ENCODE measurements around the gene GLYAT.

Gene GLYAT

GRCh38 chr11:58675334-58676155 is 56.2 kb downstream of the GLYAT start:
- H3K27ac ChIP-seq (ENCODE audit: low read length, poor library complexity, severe bottlenecking) = no peak overlapping the region
- no peaks in the 10 kb centered on the region for H3K36me3 ChIP-seq (ENCODE audit: control insufficient read depth in 1 of 2, insufficient read depth in 2 of 2, low read depth in 1 of 2, low read length in 2 of 2)
- DNase-seq = peak; percentile 60
- H3K79me1 ChIP-seq (replicated peaks; ENCODE audit: low read length, poor library complexity, severe bottlenecking) = no peaks in the 10 kb centered on the region
- no peak overlapping the region for H3K18ac ChIP-seq (ENCODE audit: low read depth in 1 of 2, low read length in 2 of 2)
- WGBS = 40% methylated on average over 13 of the region's 13 CpGs
- no peak overlapping the region for H3K9ac ChIP-seq (ENCODE audit: low read length)
- no peak overlapping the region for H2BK12ac ChIP-seq (ENCODE audit: low read length in 2 of 2)
- no peaks in the 10 kb centered on the region for H3K4me1 ChIP-seq (ENCODE audit: control insufficient read depth, insufficient read depth, low read depth, low read length)
- no peak overlapping the region for H2AK5ac ChIP-seq (ENCODE audit: low read length, severe bottlenecking)
- H2BK120ac ChIP-seq (ENCODE audit: low read depth, low read length) = no peak overlapping the region
- no peak overlapping the region for H3K4me2 ChIP-seq (ENCODE audit: low read length, poor library complexity, severe bottlenecking)
- H3K4ac ChIP-seq (ENCODE audit: low read depth in 1 of 2, low read length in 2 of 2) = no peak overlapping the region
- H3K4me3 ChIP-seq (ENCODE audit: insufficient read depth in 1 of 2, low read depth in 1 of 2, low read length in 2 of 2) = no peak overlapping the region
- no peak overlapping the region for H3K23ac ChIP-seq (ENCODE audit: low read length in 2 of 2)
- no peak overlapping the region for H2AFZ ChIP-seq (ENCODE audit: low read depth, low read length)
- H3K14ac ChIP-seq (ENCODE audit: low read length in 2 of 2) = no peak overlapping the region
- no peaks in the 10 kb centered on the region for H3K9me3 ChIP-seq (ENCODE audit: control insufficient read depth, low read length)
- no peak overlapping the region for H4K91ac ChIP-seq (ENCODE audit: low read length)
- H2BK5ac ChIP-seq (ENCODE audit: low read depth, low read length, poor library complexity, severe bottlenecking) = no peak overlapping the region
- H4K8ac ChIP-seq (ENCODE audit: low read length) = no peak overlapping the region
- no peak overlapping the region for H2BK15ac ChIP-seq (ENCODE audit: low read depth, poor library complexity, severe bottlenecking)
- H3K27me3 ChIP-seq (ENCODE audit: control insufficient read depth in 1 of 2, insufficient read depth in 1 of 2, low read length in 2 of 2) = peaks cover 9 to 10% of the 10 kb centered on the region in 2 experiments

GRCh38 chr11:58674609-58675008 is 57.1 kb downstream of the GLYAT start:
- Histone ChIP-seq H3K9ac (ENCODE audit: low read length) (no peak overlapping the region), H3K36me3 (ENCODE audit: control insufficient read depth in 1 of 2, insufficient read depth in 2 of 2, low read depth in 1 of 2, low read length in 2 of 2) (no peaks in the 10 kb centered on the region), H2BK5ac (ENCODE audit: low read depth, low read length, poor library complexity, severe bottlenecking) (no peak overlapping the region), H3K27me3 (ENCODE audit: control insufficient read depth in 1 of 2, insufficient read depth in 1 of 2, low read length in 2 of 2) (peaks cover 4 to 7% of the 10 kb centered on the region in 2 experiments), H4K91ac (ENCODE audit: low read length) (no peak overlapping the region), H3K27ac (ENCODE audit: low read length, poor library complexity, severe bottlenecking) (no peak overlapping the region), H3K4me2 (ENCODE audit: low read length, poor library complexity, severe bottlenecking) (no peak overlapping the region), H2BK120ac (ENCODE audit: low read depth, low read length) (no peak overlapping the region), H3K9me3 (ENCODE audit: control insufficient read depth, low read length) (no peaks in the 10 kb centered on the region), H3K4ac (ENCODE audit: low read depth in 1 of 2, low read length in 2 of 2) (no peak overlapping the region), H3K14ac (ENCODE audit: low read length in 2 of 2) (no peak overlapping the region), H2BK12ac (ENCODE audit: low read length in 2 of 2) (no peak overlapping the region), H3K79me1 (replicated peaks; ENCODE audit: low read length, poor library complexity, severe bottlenecking) (no peaks in the 10 kb centered on the region), H2BK15ac (ENCODE audit: low read depth, poor library complexity, severe bottlenecking) (no peak overlapping the region), H2AFZ (ENCODE audit: low read depth, low read length) (no peak overlapping the region), H3K4me3 (ENCODE audit: insufficient read depth in 1 of 2, low read depth in 1 of 2, low read length in 2 of 2) (no peak overlapping the region), H3K4me1 (ENCODE audit: control insufficient read depth, insufficient read depth, low read depth, low read length) (no peaks in the 10 kb centered on the region), H4K8ac (ENCODE audit: low read length) (no peak overlapping the region), H2AK5ac (ENCODE audit: low read length, severe bottlenecking) (no peak overlapping the region), H3K18ac (ENCODE audit: low read depth in 1 of 2, low read length in 2 of 2) (no peak overlapping the region), H3K23ac (ENCODE audit: low read length in 2 of 2) (no peak overlapping the region)
- 86% methylated on average over 12 of the region's 12 CpGs for WGBS
- DNase-seq = no peak

GRCh38 chr11:58671983-58672633 is 59.6 kb downstream of the GLYAT start:
- no peak overlapping the region for H3K14ac ChIP-seq (ENCODE audit: low read length in 2 of 2)
- H2BK5ac ChIP-seq (ENCODE audit: low read depth, low read length, poor library complexity, severe bottlenecking) = no peak overlapping the region
- no peak overlapping the region for H2AK5ac ChIP-seq (ENCODE audit: low read length, severe bottlenecking)
- H3K27me3 ChIP-seq (ENCODE audit: control insufficient read depth in 1 of 2, insufficient read depth in 1 of 2, low read length in 2 of 2) = peaks cover 0 to 7% of the 10 kb centered on the region in 2 experiments
- DNase-seq = no peak
- no peak overlapping the region for H3K23ac ChIP-seq (ENCODE audit: low read length in 2 of 2)
- H3K9me3 ChIP-seq (ENCODE audit: control insufficient read depth, low read length) = no peaks in the 10 kb centered on the region
- H4K91ac ChIP-seq (ENCODE audit: low read length) = no peak overlapping the region
- H3K79me1 ChIP-seq (replicated peaks; ENCODE audit: low read length, poor library complexity, severe bottlenecking) = no peaks in the 10 kb centered on the region
- no peak overlapping the region for H3K27ac ChIP-seq (ENCODE audit: low read length, poor library complexity, severe bottlenecking)
- H3K9ac ChIP-seq (ENCODE audit: low read length) = no peak overlapping the region
- H2BK120ac ChIP-seq (ENCODE audit: low read depth, low read length) = no peak overlapping the region
- no peak overlapping the region for H3K4me3 ChIP-seq (ENCODE audit: insufficient read depth in 1 of 2, low read depth in 1 of 2, low read length in 2 of 2)
- H3K4me1 ChIP-seq (ENCODE audit: control insufficient read depth, insufficient read depth, low read depth, low read length) = no peaks in the 10 kb centered on the region
- H3K36me3 ChIP-seq (ENCODE audit: control insufficient read depth in 1 of 2, insufficient read depth in 2 of 2, low read depth in 1 of 2, low read length in 2 of 2) = no peaks in the 10 kb centered on the region
- 81% methylated on average over 6 of the region's 6 CpGs for WGBS
- no peak overlapping the region for H2AFZ ChIP-seq (ENCODE audit: low read depth, low read length)
- no peak overlapping the region for H2BK15ac ChIP-seq (ENCODE audit: low read depth, poor library complexity, severe bottlenecking)
- no peak overlapping the region for H4K8ac ChIP-seq (ENCODE audit: low read length)
- H3K18ac ChIP-seq (ENCODE audit: low read depth in 1 of 2, low read length in 2 of 2) = no peak overlapping the region
- no peak overlapping the region for H3K4me2 ChIP-seq (ENCODE audit: low read length, poor library complexity, severe bottlenecking)
- H2BK12ac ChIP-seq (ENCODE audit: low read length in 2 of 2) = no peak overlapping the region
- H3K4ac ChIP-seq (ENCODE audit: low read depth in 1 of 2, low read length in 2 of 2) = no peak overlapping the region

GRCh38 chr11:58659910-58660570 is 71.7 kb downstream of the GLYAT start:
- H2BK15ac ChIP-seq (ENCODE audit: low read depth, poor library complexity, severe bottlenecking) = no peak overlapping the region
- no peak overlapping the region for H3K27ac ChIP-seq (ENCODE audit: low read length, poor library complexity, severe bottlenecking)
- H3K23ac ChIP-seq (ENCODE audit: low read length in 2 of 2) = no peak overlapping the region
- no peak overlapping the region for H3K4me3 ChIP-seq (ENCODE audit: insufficient read depth in 1 of 2, low read depth in 1 of 2, low read length in 2 of 2)
- no peaks in the 10 kb centered on the region for H3K36me3 ChIP-seq (ENCODE audit: control insufficient read depth in 1 of 2, insufficient read depth in 2 of 2, low read depth in 1 of 2, low read length in 2 of 2)
- no peaks in the 10 kb centered on the region for H3K4me1 ChIP-seq (ENCODE audit: control insufficient read depth, insufficient read depth, low read depth, low read length)
- no peak overlapping the region for H3K4me2 ChIP-seq (ENCODE audit: low read length, poor library complexity, severe bottlenecking)
- peaks cover 0 to 3% of the 10 kb centered on the region in 2 experiments for H3K27me3 ChIP-seq (ENCODE audit: control insufficient read depth in 1 of 2, insufficient read depth in 1 of 2, low read length in 2 of 2)
- no peak overlapping the region for H3K4ac ChIP-seq (ENCODE audit: low read depth in 1 of 2, low read length in 2 of 2)
- no peak overlapping the region for H4K8ac ChIP-seq (ENCODE audit: low read length)
- 66% methylated on average over 4 of the region's 5 CpGs for WGBS
- DNase-seq = no peak
- no peak overlapping the region for H2BK12ac ChIP-seq (ENCODE audit: low read length in 2 of 2)
- no peak overlapping the region for H4K91ac ChIP-seq (ENCODE audit: low read length)
- H2BK120ac ChIP-seq (ENCODE audit: low read depth, low read length) = no peak overlapping the region
- H3K9me3 ChIP-seq (ENCODE audit: control insufficient read depth, low read length) = no peaks in the 10 kb centered on the region
- H2AFZ ChIP-seq (ENCODE audit: low read depth, low read length) = no peak overlapping the region
- no peak overlapping the region for H3K14ac ChIP-seq (ENCODE audit: low read length in 2 of 2)
- H3K9ac ChIP-seq (ENCODE audit: low read length) = no peak overlapping the region
- H2AK5ac ChIP-seq (ENCODE audit: low read length, severe bottlenecking) = no peak overlapping the region
- no peaks in the 10 kb centered on the region for H3K79me1 ChIP-seq (replicated peaks; ENCODE audit: low read length, poor library complexity, severe bottlenecking)
- no peak overlapping the region for H2BK5ac ChIP-seq (ENCODE audit: low read depth, low read length, poor library complexity, severe bottlenecking)
- no peak overlapping the region for H3K18ac ChIP-seq (ENCODE audit: low read depth in 1 of 2, low read length in 2 of 2)
